ENCODE data around the gene CSRP3.

GRCh38 chr11:19208959-19209546 lies 7.3 kb upstream of the CSRP3 start:
- TF ChIP-seq, protein P1, sequence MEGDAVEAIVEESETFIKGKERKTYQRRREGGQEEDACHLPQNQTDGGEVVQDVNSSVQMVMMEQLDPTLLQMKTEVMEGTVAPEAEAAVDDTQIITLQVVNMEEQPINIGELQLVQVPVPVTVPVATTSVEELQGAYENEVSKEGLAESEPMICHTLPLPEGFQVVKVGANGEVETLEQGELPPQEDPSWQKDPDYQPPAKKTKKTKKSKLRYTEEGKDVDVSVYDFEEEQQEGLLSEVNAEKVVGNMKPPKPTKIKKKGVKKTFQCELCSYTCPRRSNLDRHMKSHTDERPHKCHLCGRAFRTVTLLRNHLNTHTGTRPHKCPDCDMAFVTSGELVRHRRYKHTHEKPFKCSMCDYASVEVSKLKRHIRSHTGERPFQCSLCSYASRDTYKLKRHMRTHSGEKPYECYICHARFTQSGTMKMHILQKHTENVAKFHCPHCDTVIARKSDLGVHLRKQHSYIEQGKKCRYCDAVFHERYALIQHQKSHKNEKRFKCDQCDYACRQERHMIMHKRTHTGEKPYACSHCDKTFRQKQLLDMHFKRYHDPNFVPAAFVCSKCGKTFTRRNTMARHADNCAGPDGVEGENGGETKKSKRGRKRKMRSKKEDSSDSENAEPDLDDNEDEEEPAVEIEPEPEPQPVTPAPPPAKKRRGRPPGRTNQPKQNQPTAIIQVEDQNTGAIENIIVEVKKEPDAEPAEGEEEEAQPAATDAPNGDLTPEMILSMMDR (conservative IDR thresholded peaks at IDR 0.05 in 1 of 2, IDR thresholded peaks at IDR 0.05 in 1 of 2; ENCODE audit: low read depth in 1 of 2, low read length in 2 of 2), result no peak
- no peak for TF ChIP-seq EZH2 (IDR thresholded peaks at IDR 0.05; ENCODE audit: low read length, missing control alignments)

Measured in fibroblast of lung (primary cell).